Measurements from ENCODE around the gene UNC93B1. TPM values are rescaled to one million over a fixed set of nuclear protein-coding genes. Genes with fewer than 3 reads are reported as not detected.
"Not testable (repeated sequence)": the region's sequence is repeated elsewhere in the genome, so short reads cannot be mapped to it uniquely, and the experiment has no call there.

The UNC93B1 gene
- total and polyA plus RNA-seq, 8 donors: 13.0 to 36.5 (median 17.5) TPM

DNA sequence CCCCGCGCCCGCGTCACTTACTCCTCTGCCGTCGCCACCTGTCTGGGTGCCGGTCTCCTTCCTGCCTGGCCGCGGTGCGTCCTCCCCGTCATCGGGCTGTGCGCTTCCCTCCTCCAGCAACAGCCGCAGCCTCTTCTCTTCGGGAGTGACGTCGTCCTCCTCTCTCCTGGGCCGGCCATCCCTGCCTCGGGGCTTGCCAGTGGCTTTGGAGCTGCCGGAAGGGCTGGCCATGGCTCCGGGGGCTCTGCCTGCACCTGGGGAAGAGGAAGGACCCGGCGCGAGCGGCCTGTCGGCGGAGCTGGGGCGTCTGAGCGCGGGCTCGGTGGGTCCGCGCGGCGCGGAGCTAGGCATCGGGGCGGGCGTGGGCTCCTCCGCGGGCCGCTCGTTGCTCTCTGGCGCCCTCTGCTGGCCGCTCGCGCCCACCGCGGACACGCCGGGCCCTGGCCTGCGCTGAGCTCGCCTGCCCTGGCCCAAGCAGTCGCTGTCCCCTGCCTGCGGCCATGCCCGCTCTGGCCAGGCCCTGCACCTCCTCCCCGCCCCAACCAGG, 48.4 kb downstream of the UNC93B1 start:
- H3K9me3 ChIP-seq; H3K4me1 ChIP-seq; H3K36me3 ChIP-seq; H3K27me3 ChIP-seq; FAIRE-seq; intact Hi-C loops (cut with DNase I); H3K27ac ChIP-seq: not testable (repeated sequence)
- 0% methylated on average over 30 to 57 of the region's 57 CpGs for WGBS, 2 donors
- peak overlapping the region; percentile 23 to 59 (median 44) for H3K4me3 ChIP-seq
- peak; percentile 84 to 95 (median 88) for ATAC-seq
- DNase-seq: peak; percentile 58 to 97 (median 84)
- TF ChIP-seq, protein P1, sequence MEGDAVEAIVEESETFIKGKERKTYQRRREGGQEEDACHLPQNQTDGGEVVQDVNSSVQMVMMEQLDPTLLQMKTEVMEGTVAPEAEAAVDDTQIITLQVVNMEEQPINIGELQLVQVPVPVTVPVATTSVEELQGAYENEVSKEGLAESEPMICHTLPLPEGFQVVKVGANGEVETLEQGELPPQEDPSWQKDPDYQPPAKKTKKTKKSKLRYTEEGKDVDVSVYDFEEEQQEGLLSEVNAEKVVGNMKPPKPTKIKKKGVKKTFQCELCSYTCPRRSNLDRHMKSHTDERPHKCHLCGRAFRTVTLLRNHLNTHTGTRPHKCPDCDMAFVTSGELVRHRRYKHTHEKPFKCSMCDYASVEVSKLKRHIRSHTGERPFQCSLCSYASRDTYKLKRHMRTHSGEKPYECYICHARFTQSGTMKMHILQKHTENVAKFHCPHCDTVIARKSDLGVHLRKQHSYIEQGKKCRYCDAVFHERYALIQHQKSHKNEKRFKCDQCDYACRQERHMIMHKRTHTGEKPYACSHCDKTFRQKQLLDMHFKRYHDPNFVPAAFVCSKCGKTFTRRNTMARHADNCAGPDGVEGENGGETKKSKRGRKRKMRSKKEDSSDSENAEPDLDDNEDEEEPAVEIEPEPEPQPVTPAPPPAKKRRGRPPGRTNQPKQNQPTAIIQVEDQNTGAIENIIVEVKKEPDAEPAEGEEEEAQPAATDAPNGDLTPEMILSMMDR (IDR thresholded peaks at IDR 0.05): peak; percentile 76 to 88 (median 79)

DNA sequence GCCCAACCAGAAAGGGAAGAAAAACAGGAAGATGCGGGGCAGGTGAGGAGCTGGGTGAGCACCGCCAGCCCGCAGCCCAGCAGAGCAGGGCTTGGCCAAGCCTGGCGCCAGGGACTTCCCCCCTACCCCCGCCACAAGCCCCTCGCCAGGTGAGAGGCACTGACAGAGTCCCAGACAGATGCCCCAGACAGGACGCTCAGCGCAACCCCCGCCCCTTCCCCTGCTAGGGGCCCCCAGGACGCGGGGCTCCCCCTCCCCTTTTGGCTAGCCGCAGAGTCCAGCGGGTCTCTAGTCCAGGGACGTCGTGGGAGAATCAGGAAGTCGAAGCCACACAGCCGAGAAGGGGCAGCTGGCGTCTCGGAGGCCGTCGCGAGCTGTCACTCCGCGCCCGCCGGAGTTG, 48.9 kb downstream of the UNC93B1 start:
- H3K27me3 ChIP-seq; ATAC-seq; H3K4me1 ChIP-seq; H3K36me3 ChIP-seq; intact Hi-C loops (cut with DNase I); H3K27ac ChIP-seq; FAIRE-seq; H3K9me3 ChIP-seq: not testable (repeated sequence)
- WGBS, 2 donors: 1 to 9% methylated on average over 12 to 24 of the region's 26 CpGs
- peak in 1 of 6 donors; percentile 41 for DNase-seq
- H3K4me3 ChIP-seq: peak overlapping the region; percentile 23 to 59 (median 44)

DNA sequence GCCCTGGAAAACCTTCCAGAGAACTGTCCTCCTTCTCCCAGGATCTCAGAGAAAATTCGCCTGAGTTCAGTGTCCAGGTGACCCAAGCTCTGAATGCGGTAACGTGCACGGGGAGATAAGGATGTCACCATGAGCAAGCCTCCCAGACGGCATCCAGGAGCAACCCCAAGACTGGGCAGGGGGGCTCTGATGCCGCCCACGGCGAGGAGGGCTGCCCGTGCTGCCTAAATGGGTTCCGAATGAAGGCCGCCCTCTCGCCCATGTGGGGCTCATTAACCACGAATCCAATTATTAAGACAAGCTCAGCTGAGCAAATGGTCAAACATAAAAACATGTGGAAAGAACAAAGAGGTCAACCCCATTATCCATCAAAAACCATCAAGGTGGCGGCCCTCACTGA, 49.6 kb downstream of the UNC93B1 start:
- DNase-seq; intact Hi-C loops (cut with DNase I); H3K4me1 ChIP-seq; H3K27ac ChIP-seq; ATAC-seq; H3K27me3 ChIP-seq; H3K36me3 ChIP-seq; H3K9me3 ChIP-seq; FAIRE-seq; H3K4me3 ChIP-seq: not testable (repeated sequence)
- WGBS, 2 donors: 80 to 82% methylated on average over 14 of the region's 14 CpGs

DNA sequence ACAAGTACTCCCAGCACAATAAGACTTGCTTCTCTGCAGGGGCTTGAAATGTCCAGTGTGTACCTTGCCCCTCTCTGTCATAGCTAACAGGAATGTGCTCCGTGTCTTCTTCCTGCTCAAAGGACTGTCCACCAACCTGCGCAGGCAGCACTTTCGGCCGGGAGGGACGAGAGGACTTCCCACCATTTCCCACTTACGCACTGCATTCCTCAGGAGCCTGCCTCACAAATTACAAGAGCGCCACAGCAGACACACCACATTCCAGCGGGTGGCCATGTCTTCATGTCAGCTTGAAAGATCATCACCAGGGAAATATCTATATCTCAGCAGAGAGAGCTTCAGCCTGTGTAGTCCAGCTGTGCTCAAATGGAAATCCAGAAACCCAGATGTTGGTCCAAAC, 53.2 kb downstream of the UNC93B1 start:
- WGBS, 2 donors: 71% methylated on average over 8 of the region's 8 CpGs
- H3K36me3 ChIP-seq; H3K9me3 ChIP-seq; ATAC-seq; H3K27ac ChIP-seq; H3K4me3 ChIP-seq; intact Hi-C loops (cut with DNase I); H3K4me1 ChIP-seq; H3K27me3 ChIP-seq; DNase-seq; FAIRE-seq: not testable (repeated sequence)

DNA sequence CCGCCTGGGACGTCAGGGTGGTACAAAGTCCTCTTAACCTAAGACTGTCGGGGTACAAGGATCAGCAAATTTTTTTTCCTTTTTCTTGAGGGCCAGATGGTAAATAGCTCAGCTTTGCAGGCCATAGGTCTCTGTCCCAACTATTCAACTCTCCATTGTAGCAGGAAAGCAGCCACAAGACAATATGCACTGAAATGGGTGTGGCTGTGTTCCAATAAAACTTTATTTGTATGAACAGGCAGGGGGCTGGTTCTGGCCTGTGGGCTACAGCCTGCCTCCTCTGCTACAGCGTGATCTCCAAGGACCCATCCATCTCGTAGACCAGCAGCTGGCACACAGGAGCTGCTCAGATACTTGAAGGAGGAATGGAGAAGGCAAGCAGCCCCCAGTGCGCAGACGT, 56.1 kb downstream of the UNC93B1 start:
- intact Hi-C loops (cut with DNase I); H3K36me3 ChIP-seq; H3K27ac ChIP-seq; H3K4me3 ChIP-seq; ATAC-seq; DNase-seq; H3K27me3 ChIP-seq; H3K9me3 ChIP-seq; H3K4me1 ChIP-seq; FAIRE-seq: not testable (repeated sequence)
- WGBS, 2 donors: 83% methylated on average over 2 to 6 of the region's 7 CpGs

DNA sequence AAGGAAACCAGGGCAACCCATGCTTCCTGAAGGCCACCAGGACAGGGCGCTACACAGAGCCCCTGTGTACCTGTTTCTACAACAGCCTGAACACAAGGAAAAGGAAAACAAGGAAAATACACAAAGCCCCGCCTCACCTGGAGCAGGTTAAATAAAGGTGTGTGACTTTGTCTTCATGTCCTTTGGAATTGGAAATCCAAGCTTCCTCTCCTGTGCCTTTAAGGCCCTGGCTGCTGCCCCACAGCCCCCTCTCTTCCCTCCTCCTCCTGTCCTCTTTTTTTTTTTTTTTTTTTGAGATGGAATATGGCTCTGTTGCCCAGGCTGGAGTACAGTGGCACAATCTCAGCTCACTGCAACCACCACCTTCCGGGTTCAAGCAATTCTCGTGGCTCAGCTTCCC, 57.5 kb downstream of the UNC93B1 start:
- H3K4me3 ChIP-seq; H3K36me3 ChIP-seq; H3K4me1 ChIP-seq; ATAC-seq; DNase-seq; intact Hi-C loops (cut with DNase I); H3K27me3 ChIP-seq; H3K9me3 ChIP-seq; FAIRE-seq; H3K27ac ChIP-seq: not testable (repeated sequence)
- WGBS, 2 donors: 78 to 84% methylated on average over 4 of the region's 4 CpGs

DNA sequence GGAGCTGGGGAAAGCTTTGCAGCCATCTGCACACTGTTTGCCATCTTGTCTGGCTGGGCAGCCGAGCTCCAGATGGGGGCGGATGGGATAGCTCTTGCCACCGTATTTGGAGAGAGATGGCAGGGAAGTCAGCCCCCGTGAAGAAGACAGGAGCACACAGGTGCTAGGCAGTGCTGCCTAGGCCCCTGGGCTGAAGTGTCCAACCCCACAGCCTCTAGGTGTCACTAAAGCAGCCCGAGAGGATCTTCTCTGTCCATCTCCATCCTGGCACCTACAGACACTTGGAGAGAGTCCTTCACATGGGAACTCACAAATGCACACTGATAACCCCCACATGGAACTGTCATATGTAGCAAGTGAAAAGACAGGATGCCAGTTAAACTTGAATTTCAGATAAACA, 60.5 kb downstream of the UNC93B1 start:
- H3K4me1 ChIP-seq; H3K27me3 ChIP-seq; H3K27ac ChIP-seq; H3K9me3 ChIP-seq; H3K4me3 ChIP-seq; H3K36me3 ChIP-seq; intact Hi-C loops (cut with DNase I); FAIRE-seq; ATAC-seq; DNase-seq: not testable (repeated sequence)
- 57 to 64% methylated on average over 3 to 5 of the region's 5 CpGs for WGBS, 2 donors

Small RNAs within 50 kb of the gene (microRNA-seq; reads per million reads assigned to microRNA genes)
- gene MIR4691 (0 to 0.29 reads per million in 2 donors), gene MIR6753 (0 reads per million in 2 donors), gene MIR7113 (0.29 to 0.77 reads per million in 2 donors)

Other genes starting within 250 kb of the UNC93B1 start
- gene ALDH3B1, start 6.2 kb upstream of the UNC93B1 start, total RNA-seq: 10 to 100 TPM in 2 of 6 donors, 1 to 10 TPM in 4; 3.2 to 13.7 (median 8.0) TPM
- gene ALDH3B1, start 6.2 kb upstream of the UNC93B1 start, polyA plus RNA-seq: 1 to 10 TPM; 6.4 to 9.5 TPM
- 10 to 100 TPM; 43.6 to 70.5 (median 59.0) TPM for gene NDUFS8, start 26.6 kb upstream of the UNC93B1 start, total RNA-seq
- 100 to 1,000 TPM; 116 to 121 TPM for gene NDUFS8, start 26.6 kb upstream of the UNC93B1 start, polyA plus RNA-seq
- 100 to 1,000 TPM; 166 to 287 (median 201) TPM for gene TCIRG1, start 34.9 kb upstream of the UNC93B1 start, total RNA-seq
- gene TCIRG1, start 34.9 kb upstream of the UNC93B1 start, polyA plus RNA-seq: 1,000 to 10,000 TPM in 1 of 2 donors, 100 to 1,000 TPM in 1; 550 to 1,036 TPM
- gene CHKA, start 117.3 kb upstream of the UNC93B1 start, total RNA-seq: 10 to 100 TPM; 17.4 to 37.2 (median 26.8) TPM
- 100 to 1,000 TPM in 1 of 2 donors, 10 to 100 TPM in 1; 63.1 to 110 TPM for gene CHKA, start 117.3 kb upstream of the UNC93B1 start, polyA plus RNA-seq
- gene KMT5B, start 209.2 kb upstream of the UNC93B1 start, total RNA-seq: 10 to 100 TPM; 21.7 to 30.8 (median 23.2) TPM
- gene KMT5B, start 209.2 kb upstream of the UNC93B1 start, polyA plus RNA-seq: 10 to 100 TPM; 12.8 to 19.3 TPM